Activated naive CD4-positive, alpha-beta T cell treated with anti-CD3 and anti-CD28 coated beads for 36 hours (primary cell): ENCODE results near the gene KRT83. TPM values are rescaled to one million over a fixed set of nuclear protein-coding genes. Genes with fewer than 3 reads are reported as not detected.

Source experiments
- CTCF ChIA-PET: fragments of 350-600 bp; sonication (Branson Sonifier 250); formaldehyde crosslinking; loops from one replicate; lab custom pipeline; 2021; ENCODE audit warnings: antibody characterized with exemption; lab: Charles Lee
- DNase-seq: peaks from one replicate; pipeline ENCODE4 v3.0.0-alpha.2; 2020
- H3K27ac Mint-ChIP-seq: one replicate; pipeline ENCODE4 v1.8.0; 2021; ENCODE audit warnings: mild to moderate bottlenecking, mixed read lengths
- H3K27me3 Mint-ChIP-seq: one replicate; pipeline ENCODE4 v1.8.0; 2021; ENCODE audit warnings: low read depth, mixed read lengths
- H3K36me3 Mint-ChIP-seq: one replicate; pipeline ENCODE4 v1.8.0; 2021; ENCODE audit warnings: low read depth, mixed read lengths
- H3K4me1 Mint-ChIP-seq: one replicate; pipeline ENCODE4 v1.8.0; 2021; ENCODE audit warnings: low read depth, mixed read lengths
- H3K4me3 Mint-ChIP-seq: one replicate; pipeline ENCODE4 v1.8.0; 2021; ENCODE audit warnings: mild to moderate bottlenecking, moderate library complexity, mixed read lengths
- H3K9me3 Mint-ChIP-seq: one replicate; pipeline ENCODE4 v1.8.0; 2021; ENCODE audit warnings: mixed read lengths
- intact Hi-C: fragments of 100-400 bp; cut with micrococcal nuclease; formaldehyde crosslinking; loops from one replicate; pipeline ENCODE4 v1.15.1; 2023
- total RNA-seq, 2 experiments: library from RNA; stranded (reverse); gene quantifications; one replicate each; pipeline ENCODE4 v1.2.3, GENCODE V29; 2021

KRT83 gene
- total RNA-seq, 2 experiments from 2014 or later = not detected

DNA sequence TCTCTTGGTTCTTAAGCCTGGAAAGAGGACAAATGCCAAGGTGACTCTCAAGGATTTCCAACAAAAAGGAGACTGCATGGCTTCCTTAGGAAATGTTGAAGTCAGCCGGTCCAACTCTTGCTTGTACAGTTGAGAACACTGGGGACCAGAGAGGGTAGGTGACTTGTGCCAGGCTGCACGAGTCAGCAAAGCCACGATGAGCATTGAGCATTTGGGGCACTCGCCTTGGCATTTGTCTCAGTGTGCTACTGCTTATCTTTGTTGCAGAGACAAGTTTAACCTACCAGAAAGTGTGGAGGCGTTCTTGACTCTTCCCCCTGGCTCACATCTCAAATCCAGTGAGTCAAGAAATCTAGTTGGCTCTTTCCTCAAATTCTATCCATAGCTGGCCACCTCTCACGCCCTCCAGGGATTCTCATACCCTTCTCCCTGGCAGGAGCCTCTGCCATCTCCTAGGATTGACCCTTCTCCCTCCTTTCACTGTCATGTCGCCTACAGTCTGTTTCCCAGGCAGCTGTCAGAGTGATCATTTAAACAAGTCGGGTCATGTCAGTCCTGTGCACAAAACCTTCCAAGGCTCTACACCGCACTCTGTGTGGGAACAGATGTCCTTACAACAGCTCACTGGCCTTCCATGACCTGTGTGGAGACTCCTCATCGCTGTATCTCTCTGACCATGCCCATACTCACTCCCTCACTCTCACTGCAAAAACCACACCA is 17.2 kb upstream of the KRT83 start:
- CTCF ChIA-PET = interaction anchor here (0.7 to 1.2 kb wide), 4 partner anchors 10 to 541 kb away, joined by 3 to 4 read pairs (median 4); no protein-coding TSS in a partner anchor
- Mint-ChIP-seq H3K36me3 (no peaks in the 10 kb centered on the region), H3K9me3 (peaks cover 3% of the 10 kb centered on the region), H3K4me3 (no peak overlapping the region), H3K27me3 (no peaks in the 10 kb centered on the region), H3K27ac (no peak overlapping the region), H3K4me1 (peaks cover 8% of the 10 kb centered on the region)
- no peak for DNase-seq
- intact Hi-C loops = no loop called here

DNA sequence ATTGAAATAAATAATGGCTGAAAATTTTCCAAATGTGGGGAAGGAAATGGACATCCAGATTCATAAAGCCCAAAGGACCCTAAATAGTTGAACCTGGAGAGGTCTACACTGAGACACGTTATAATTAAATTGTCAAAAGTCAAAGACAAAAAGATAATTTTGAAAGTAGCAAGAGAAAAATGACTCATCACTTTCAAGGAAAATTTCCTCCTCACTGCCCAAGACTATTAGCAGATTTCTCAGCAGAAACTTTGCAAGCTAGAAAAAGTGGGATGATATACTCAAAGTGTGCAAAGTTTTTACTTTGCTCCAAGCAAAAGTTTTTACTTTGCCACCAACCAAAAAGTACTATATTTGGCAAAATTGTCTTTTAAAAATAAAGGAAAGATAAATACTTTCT is 15.9 kb upstream of the KRT83 start:
- no peaks in the 10 kb centered on the region for H3K36me3 Mint-ChIP-seq
- peaks cover 8% of the 10 kb centered on the region for H3K4me1 Mint-ChIP-seq
- no peaks in the 10 kb centered on the region for H3K27me3 Mint-ChIP-seq
- no peak overlapping the region for H3K27ac Mint-ChIP-seq
- intact Hi-C loops = no loop called here
- peaks cover 3% of the 10 kb centered on the region for H3K9me3 Mint-ChIP-seq
- no peak overlapping the region for H3K4me3 Mint-ChIP-seq
- no peak for DNase-seq
- CTCF ChIA-PET = interaction anchor here (1.2 kb wide), 1 partner anchor 9 kb away, joined by 4 read pairs; no protein-coding TSS in a partner anchor

DNA sequence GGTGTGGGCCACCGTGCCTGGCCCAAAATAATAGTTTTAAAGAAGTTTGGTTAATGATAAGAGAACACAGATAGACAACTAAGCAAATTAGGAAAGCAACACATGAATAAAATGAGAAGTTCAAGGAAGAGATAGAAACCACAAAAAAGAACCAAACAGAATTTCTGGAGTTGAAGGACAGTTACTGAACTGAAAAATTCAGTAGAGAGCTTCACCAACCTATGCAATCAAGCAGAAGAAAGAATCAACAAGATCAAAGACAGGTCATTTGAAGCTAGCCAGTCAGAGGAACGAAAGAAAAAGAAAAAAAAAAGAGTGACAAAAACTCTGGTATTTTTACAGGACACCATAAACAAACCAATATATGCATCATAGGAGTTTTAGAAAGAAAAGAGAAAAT is 15.4 kb upstream of the KRT83 start:
- Mint-ChIP-seq H3K36me3 (no peaks in the 10 kb centered on the region), H3K4me1 (peaks cover 8% of the 10 kb centered on the region), H3K4me3 (no peak overlapping the region), H3K9me3 (peaks cover 3% of the 10 kb centered on the region), H3K27ac (no peak overlapping the region), H3K27me3 (no peaks in the 10 kb centered on the region)
- CTCF ChIA-PET = interaction anchor here (0.7 to 0.9 kb wide), 2 partner anchors 57 to 71 kb away, joined by 3 to 4 read pairs; no protein-coding TSS in a partner anchor
- intact Hi-C loops = no loop called here
- DNase-seq = no peak

DNA sequence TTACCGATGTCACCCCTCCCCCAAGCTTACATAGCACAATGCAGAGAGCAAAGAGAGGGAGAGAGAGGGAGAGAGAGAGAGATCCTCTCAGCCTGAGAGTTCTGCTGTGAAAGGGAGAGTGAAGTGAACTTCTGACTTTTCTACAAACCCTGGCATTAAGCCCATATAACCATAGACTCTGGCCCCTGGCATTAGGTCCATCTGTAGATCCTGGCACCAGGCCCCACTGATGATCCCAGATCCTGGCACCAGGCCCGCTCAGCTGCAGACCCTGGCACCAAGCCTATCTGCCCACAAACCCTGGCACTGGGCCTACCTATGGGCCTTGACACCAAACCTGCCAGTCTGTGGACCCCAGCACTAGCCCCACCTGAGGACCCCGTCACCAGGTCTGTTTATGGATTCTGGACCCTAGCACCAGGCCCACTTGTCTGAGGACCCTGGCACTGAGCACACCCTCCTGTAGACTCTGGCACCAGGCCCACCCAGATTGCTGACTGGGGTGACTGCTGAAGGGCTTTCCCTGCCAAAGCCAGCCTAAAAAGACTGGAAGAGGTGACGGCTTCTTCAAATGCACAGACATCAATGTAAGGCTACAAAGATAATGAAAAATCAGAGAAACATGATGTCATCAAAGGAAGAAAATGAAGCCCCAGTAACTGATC is 14.5 kb upstream of the KRT83 start:
- no peak overlapping the region for H3K27ac Mint-ChIP-seq
- DNase-seq = no peak
- intact Hi-C loops = no loop called here
- no peaks in the 10 kb centered on the region for H3K36me3 Mint-ChIP-seq
- peaks cover 8% of the 10 kb centered on the region for H3K4me1 Mint-ChIP-seq
- peaks cover 3% of the 10 kb centered on the region for H3K9me3 Mint-ChIP-seq
- CTCF ChIA-PET = interaction anchor here (0.7 to 0.9 kb wide), 2 partner anchors 56 to 71 kb away, joined by 3 to 4 read pairs; no protein-coding TSS in a partner anchor
- no peaks in the 10 kb centered on the region for H3K27me3 Mint-ChIP-seq
- H3K4me3 Mint-ChIP-seq = no peak overlapping the region

DNA sequence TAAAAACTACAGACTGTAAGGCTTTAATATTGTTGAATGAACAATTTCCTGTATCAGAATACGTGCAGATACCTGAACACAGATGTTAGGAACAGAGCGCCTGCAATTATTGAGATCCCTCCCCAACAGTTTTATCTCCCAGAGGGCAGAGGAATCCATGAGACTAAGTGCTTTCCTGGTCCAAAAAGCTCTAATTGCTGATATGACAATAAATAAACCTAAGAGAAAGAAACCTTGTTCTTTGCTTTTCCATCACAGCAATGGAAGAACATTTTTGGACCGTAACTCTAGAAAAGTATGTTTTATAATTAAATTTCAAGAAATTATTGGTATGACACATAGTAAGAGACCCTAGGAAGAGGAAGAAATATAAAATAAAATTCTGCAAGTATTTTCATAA is 13.0 kb upstream of the KRT83 start:
- Mint-ChIP-seq H3K27ac (no peak overlapping the region), H3K4me3 (no peak overlapping the region), H3K36me3 (no peaks in the 10 kb centered on the region), H3K4me1 (peaks cover 8% of the 10 kb centered on the region), H3K27me3 (no peaks in the 10 kb centered on the region), H3K9me3 (peaks cover 3% of the 10 kb centered on the region)
- no peak for DNase-seq
- CTCF ChIA-PET = interaction anchor here (1.7 kb wide), 1 partner anchor 55 kb away, joined by 6 read pairs; no protein-coding TSS in a partner anchor
- intact Hi-C loops = no loop called here

DNA sequence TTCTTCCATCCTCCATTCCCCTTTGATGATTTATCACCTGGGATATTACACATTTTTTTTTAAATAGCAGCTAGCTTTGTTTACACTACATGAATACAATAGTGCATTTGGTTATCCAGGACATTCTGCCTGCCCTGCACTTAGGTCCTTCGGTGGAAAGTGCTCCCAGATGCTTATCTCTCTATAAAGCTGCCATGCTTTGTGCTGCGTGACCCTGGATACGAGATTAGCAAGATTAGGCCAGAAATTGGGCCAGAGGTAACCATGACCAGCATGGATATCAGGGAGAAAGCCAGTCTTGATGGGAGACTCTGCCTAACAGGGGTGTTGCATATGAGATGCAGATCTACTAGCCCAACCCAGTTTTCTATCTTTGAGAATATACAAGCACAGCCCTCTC is 12.1 kb upstream of the KRT83 start:
- Mint-ChIP-seq H3K27me3 (no peaks in the 10 kb centered on the region), H3K4me3 (no peak overlapping the region), H3K27ac (no peak overlapping the region), H3K4me1 (peaks cover 8% of the 10 kb centered on the region), H3K9me3 (peaks cover 3% of the 10 kb centered on the region), H3K36me3 (no peaks in the 10 kb centered on the region)
- CTCF ChIA-PET = interaction anchor here (0.9 kb wide), 1 partner anchor 546 kb away, joined by 4 read pairs; no protein-coding TSS in a partner anchor
- DNase-seq = no peak
- intact Hi-C loops = no loop called here

DNA sequence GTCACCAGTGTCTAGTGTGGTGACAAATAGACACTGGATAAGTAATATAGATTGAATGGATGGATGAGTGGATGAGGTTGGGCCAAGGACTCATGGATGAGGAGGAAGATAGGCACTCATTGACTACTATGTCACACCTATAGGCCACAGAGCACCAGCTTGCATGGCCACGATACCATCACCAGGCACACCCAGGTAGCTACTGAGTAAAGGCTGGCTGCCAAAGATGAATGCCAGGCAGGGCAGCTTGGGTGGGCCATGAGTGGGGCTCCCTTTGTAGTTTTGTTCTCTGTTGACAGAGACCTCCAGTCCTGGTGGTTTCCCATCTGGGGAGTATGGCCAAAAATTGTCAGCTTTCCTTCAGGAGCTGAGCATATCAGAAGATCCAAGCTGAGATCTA is 11.2 kb upstream of the KRT83 start:
- peaks cover 3% of the 10 kb centered on the region for H3K9me3 Mint-ChIP-seq
- H3K4me1 Mint-ChIP-seq = peaks cover 14% of the 10 kb centered on the region
- intact Hi-C loops = no loop called here

DNA sequence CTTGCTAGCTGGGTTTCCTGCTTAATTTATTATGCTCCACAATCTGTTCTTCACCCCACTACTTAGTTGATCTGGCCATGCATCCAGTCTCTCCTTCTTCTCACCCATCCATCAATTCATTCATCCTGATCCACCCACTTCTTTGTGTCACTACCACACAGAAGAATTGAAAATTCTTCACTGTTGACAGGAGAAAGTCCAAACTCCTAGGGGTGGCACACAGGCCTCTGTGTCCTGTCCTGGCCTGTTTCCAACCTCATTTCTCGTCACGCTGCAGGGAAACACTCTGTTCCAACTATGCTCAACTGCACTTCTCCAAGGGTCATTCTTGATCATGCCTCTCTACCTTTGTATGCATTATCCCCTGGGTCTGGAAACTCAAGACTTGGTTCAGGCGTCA is 10.6 kb upstream of the KRT83 start:
- intact Hi-C loops = no loop called here
- Mint-ChIP-seq H3K27me3 (no peaks in the 10 kb centered on the region), H3K4me3 (no peak overlapping the region), H3K9me3 (peaks cover 3% of the 10 kb centered on the region), H3K4me1 (peaks cover 16% of the 10 kb centered on the region), H3K36me3 (no peaks in the 10 kb centered on the region), H3K27ac (no peak overlapping the region)
- DNase-seq = no peak
- CTCF ChIA-PET = interaction anchor here (0.7 to 1.4 kb wide), 3 partner anchors 31 to 175 kb away, joined by 3 to 4 read pairs (median 3); no protein-coding TSS in a partner anchor

More for the DNA sequence above, 11.2 kb upstream of the KRT83 start:
- DNase-seq = no peak
- Mint-ChIP-seq H3K27ac (no peak overlapping the region), H3K4me3 (no peak overlapping the region), H3K36me3 (no peaks in the 10 kb centered on the region), H3K27me3 (no peaks in the 10 kb centered on the region)
- CTCF ChIA-PET = interaction anchor here (0.7 to 0.9 kb wide), 2 partner anchors 176 to 547 kb away, joined by 3 to 4 read pairs; no protein-coding TSS in a partner anchor

DNA sequence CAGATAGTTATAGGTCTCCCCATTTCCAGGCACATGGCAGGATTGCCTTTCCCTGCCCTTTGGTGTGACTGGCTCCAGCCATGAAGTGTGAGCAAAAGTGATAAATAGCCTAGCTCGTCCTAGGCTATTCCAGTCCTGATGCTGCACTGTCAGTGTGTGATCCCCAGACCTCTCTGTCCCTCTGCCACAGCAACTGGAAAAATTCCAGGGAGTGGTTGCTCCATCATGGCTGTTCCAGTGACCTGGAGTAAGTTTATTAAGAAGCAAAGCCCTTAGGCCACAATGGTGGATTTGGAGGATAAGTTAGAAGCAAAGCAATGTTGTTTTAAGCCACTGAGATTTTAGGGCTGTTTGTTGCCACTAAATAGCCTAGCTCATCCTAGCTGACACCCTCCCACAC is 9.8 kb upstream of the KRT83 start:
- CTCF ChIA-PET = interaction anchor here (0.9 to 1.4 kb wide), 2 partner anchors 31 to 174 kb away, joined by 3 to 4 read pairs; no protein-coding TSS in a partner anchor
- intact Hi-C loops = no loop called here
- no peaks in the 10 kb centered on the region for H3K27me3 Mint-ChIP-seq

DNA sequence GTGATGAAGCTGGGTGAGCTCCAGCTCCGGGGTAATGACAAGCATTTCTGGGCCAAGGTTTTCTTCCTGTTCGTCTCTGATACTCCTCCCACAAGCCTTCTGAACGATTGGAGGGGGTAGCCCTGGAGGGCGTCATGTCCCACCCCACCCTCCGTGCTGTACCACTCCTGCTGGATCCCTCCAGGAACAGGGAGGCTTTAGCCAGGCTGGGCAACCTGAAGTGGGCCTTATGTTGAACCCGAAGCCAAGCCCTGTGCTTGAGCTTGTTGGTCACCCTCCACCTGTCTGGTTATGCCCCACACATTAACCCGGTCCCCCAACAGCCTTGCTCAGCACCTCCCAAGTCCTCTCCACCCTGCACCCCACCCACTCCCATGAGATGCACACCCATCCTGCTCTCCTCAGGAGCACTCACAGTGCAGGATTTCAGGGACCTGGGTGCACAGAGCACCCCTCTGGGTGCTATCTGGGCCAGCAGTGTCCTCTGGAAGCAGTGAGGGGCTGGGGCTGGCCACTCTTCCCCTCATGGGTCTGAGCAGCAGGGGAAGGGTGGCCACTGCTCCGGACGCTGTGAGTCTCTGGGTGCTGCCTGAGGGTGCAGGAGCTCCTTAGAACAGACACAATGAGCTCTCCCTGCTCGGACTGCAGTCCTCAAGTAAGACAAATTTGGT is 6.8 kb upstream of the KRT83 start:
- CTCF ChIA-PET = interaction anchor here (0.6 to 4.3 kb wide), 34 partner anchors 10 to 551 kb away, joined by 3 to 37 read pairs (median 4); no protein-coding TSS in a partner anchor
- Mint-ChIP-seq H3K4me1 (peaks cover 13% of the 10 kb centered on the region), H3K9me3 (no peaks in the 10 kb centered on the region), H3K36me3 (no peaks in the 10 kb centered on the region), H3K4me3 (no peak overlapping the region), H3K27ac (no peak overlapping the region), H3K27me3 (no peaks in the 10 kb centered on the region)
- intact Hi-C loops = loop anchor here (1.0 kb wide), 2 partner anchors 106 to 172 kb away; no protein-coding TSS in a partner anchor
- DNase-seq = no peak

More for the DNA sequence above, 9.8 kb upstream of the KRT83 start:
- no peak overlapping the region for H3K4me3 Mint-ChIP-seq
- no peak overlapping the region for H3K27ac Mint-ChIP-seq
- no peaks in the 10 kb centered on the region for H3K36me3 Mint-ChIP-seq
- peaks cover 13% of the 10 kb centered on the region for H3K4me1 Mint-ChIP-seq
- no peak for DNase-seq
- H3K9me3 Mint-ChIP-seq = no peaks in the 10 kb centered on the region

DNA sequence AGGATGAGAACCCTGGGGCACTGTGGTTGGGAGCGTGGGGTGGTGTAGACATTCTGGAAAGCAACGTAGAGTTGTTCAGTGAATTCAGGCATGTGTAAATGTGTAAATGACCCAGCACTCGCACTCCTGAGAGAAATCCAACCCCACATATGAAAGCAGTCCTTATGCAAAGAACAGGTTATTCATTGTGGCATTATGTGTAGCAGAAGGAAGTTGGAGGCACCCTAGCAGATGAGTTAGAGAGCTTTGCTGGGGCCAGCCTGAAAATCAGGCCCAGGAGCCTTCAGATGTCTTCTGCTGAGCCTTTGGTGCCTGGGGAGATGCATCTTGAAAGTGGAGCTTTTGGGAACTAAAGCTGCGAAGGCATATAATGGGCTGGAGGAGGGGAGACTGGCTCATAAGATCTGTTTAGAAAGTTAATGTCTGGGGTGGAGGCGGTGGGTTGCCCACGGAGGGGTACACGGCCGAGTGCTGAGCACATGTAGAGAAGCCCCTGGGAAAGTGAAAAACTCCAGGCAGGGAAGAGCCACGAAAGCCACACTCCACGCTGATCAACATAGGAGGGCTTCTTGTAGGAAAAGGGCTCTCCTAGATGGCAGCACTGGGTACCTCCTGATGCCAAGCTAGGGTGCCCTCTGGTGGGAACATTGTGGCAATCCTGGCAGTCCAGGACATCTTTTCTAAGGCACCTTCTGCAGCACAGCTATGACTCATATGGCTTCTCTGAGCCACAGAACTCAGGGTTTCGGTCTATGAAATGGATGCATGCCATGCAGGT is 6.0 kb upstream of the KRT83 start:
- Mint-ChIP-seq H3K4me3 (no peak overlapping the region), H3K36me3 (no peaks in the 10 kb centered on the region), H3K27ac (no peak overlapping the region), H3K4me1 (peaks cover 13% of the 10 kb centered on the region), H3K27me3 (peaks cover 5% of the 10 kb centered on the region), H3K9me3 (no peaks in the 10 kb centered on the region)
- CTCF ChIA-PET = interaction anchor here (0.6 to 4.3 kb wide), 37 partner anchors 9 to 551 kb away, joined by 3 to 37 read pairs (median 4); no protein-coding TSS in a partner anchor
- intact Hi-C loops = loop anchor here (1.0 kb wide), 2 partner anchors 105 to 171 kb away; no protein-coding TSS in a partner anchor
- DNase-seq = peak; percentile 90
